HG02981 (cell line): ENCODE data around the gene CCM2.

Experiments used
- ATAC-seq: cut with Tn5 transposase; IDR thresholded peaks from one replicate; pipeline ENCODE4 v1.9.1; 2021; ENCODE audit warnings: mild to moderate bottlenecking, moderate library complexity; ENCODE audit not compliant: unreplicated experiment

CCM2 gene

DNA sequence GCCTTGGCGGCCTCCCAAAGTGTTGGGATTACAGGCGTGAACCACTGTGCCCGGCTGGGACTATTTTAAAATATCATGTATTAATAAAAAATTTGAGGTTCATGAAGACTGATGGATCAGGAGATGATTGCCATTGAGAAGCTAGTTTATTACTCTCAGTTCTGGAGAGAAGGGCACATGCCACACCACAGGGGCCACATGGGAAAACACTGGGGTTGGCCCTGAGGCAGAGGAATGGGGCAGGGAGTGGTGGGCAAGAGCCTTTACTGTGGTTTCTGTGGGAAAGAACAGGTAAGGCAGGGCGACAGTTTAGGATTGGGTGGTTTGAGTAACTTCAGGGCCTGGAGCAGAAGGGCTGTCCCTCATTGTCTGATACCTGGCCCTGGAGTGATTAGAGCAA is 118.3 kb downstream of the CCM2 start:
- ATAC-seq, result no peak

DNA sequence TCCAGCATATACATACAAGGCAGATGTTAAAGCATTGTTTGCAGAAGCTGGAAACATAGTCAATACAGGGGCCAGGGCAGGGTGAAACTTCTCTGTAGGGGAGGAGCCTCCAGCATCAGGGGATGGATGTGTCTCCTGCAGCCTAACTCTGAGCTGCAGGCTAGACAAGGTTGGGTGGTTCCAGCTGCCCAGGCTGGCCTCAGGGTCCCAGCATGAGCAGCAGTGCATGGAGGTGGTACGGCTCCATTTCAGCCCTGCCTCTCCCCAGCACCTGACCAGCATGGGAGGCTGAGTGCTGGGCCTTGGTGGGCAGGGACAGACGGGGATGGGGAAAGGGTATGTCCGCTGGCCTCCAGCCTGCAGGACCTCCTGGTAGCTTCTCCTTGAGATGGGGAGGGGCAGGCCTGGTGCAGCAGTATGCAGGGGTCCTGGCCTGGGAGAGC is 118.9 kb downstream of the CCM2 start:
- no peak for ATAC-seq

DNA sequence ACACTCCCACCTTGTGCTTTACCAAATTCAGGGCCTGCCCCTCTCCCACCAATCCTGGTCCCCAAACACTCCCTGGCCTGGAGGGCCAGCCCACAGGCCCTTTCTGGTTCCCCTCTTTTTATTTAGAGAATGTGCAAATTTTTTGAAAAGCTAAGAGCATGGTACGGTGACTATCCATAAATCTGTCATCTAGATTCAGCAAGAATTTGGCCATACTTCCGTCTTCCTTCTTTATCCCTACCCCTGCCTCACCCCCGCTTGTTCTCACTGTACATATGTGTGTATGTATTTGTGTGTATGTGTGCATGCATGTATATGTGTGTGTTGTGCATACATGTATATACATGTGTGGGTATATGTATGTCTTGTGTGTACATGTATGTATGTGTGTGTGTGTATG is 119.5 kb downstream of the CCM2 start:
- no peak for ATAC-seq

DNA sequence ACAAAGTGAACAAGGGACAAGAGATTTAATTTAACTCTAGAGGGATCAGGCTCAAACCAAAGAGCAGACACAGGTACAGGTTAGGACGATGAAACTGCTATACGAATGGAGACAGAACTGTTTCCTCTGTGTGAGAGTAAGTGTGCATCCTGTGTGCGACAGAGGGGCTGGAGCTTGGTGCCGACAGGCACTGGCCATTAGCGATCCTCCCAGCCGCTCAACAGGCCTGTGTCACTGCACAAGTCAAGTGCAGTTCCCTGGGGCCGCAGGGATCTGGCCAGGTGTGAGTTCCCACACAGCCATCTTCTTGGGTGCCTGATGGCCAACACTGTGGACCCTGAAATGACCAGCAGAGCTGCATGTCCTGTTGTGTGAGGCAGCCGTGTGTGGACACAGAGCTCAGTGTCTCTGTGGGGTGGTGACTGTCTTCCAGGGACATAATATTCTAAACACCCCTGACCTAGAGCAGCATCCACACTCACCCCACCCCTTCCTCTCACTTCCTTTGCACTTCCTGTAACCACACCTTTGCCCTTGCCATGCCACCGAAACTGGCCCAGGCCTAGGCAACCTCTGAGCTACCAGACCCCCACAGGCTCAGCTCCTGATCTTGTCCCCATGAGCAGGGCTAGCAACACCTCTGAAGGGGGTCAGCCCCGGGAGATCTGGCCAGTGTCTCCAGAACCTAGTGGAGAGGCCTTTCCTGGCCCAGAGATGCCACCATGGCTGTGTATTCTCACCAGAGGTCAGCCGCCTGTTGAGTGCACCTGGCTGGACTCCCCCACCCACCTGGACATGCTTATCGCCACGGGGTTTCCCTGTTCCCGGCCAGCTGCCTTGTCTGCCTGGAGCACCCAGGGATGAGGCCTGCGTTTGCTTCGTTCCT is 123.2 kb downstream of the CCM2 start:
- no peak for ATAC-seq

DNA sequence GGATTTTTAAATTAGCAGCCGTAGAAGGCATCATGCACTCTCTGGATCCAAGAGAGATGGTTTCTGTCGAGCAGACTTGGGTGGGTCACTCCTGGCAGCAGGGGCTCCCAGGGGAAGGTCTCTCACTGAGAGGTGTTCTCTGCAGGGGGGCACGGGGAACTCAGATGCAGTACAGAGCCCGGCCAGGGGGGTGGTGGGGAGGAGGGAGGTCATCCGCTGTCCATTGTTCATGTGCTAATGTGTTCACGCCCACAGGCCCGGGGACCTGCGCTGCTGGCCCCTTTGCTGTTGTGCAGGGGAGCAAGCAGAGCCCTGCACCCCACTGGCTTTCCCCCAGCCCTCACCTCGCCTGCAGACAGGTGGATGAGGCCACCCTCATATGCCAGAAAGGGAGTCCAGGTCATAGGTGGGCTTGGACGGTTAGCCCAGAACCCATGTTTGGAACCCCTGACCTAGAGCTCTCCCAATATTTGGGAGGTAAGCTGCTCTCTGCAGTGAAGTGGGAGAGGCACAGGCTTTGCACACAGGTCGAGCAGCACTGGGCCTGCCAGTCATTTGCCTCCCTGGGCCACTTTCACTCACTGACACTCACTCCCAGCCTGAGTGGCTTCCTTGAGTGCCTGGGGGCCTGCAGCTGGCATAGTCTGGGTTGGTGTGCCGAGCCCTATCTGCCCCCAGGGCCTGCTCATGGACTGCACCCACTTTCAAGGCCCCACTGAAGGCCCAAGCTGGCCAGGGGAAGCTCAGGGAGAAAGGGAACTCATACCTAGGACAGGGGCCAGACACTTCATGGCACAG is 124.1 kb downstream of the CCM2 start:
- ATAC-seq, result no peak

DNA sequence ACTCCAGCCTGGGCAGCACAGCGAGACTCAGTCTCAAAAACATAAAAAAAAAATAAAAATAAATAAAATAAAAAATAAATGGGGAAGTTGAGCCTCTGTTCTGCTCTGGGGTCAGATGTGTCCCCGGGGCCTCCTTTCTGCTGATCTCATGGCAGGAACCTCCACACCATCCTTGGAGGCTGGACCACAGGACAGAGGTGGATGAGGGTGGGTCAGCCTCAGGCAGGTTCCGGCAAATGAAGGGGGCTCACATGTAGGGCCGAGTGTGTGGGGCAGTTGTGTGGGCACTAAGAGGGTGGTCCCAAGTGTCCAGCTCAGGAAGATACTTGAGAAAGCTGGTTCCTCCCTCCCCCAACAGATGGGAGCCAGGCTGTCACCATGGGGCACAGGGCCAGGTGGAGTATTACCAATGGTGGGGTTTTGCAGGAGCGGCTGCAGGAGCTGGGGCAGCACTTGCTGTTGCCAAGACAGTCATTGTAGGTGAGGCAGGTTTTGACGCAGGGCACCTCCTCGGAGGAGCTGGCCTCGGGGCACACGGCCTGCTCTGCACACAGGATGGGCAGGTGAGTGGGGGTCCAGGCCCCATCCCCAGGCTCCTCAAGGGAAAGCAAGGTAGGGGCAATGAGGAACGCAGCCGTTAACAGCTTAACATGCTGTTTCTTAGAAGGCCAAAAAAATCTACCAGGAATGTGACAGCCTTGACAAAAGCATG is 125.3 kb downstream of the CCM2 start:
- ATAC-seq, result no peak
